ENCODE data around the gene NUFIP2. TPM values are rescaled to one million over a fixed set of nuclear protein-coding genes. Genes with fewer than 3 reads are reported as not detected.

The NUFIP2 gene
- total RNA-seq, 2 experiments from 2014 or later = 78.4 to 82.2 TPM

DNA sequence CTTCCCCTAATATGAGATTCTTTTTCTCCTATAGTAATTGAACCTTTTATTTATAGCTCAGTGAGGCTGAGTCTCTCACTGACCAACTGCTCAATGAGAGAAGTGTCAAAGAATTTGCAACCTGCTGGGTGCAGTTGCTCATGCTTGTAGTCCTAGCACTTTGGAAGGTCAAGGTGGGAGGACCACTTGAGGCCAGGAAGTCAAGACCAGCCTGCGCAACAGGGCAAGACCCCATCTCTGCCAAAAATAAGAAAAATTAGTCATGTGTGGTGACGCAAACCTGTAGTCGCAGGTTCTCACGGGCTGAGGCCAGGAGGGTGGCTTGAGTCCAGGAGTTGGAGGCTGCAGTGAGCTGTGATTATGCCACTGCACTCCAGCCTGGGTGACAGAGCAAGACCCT lies 78.2 kb downstream of the NUFIP2 start:
- Histone ChIP-seq H3K27me3 (ENCODE audit: control insufficient read depth in 1 of 2, insufficient read depth in 2 of 2, low read length in 2 of 2) (no peaks in the 10 kb centered on the region), H3K27ac (ENCODE audit: low read depth in 1 of 2, low read length in 2 of 2) (no peak overlapping the region), H3K36me3 (ENCODE audit: insufficient read depth, low read length) (no peaks in the 10 kb centered on the region), H3K4me1 (ENCODE audit: insufficient read depth, low read length) (peaks cover 8% of the 10 kb centered on the region), H3K9me3 (ENCODE audit: control insufficient read depth in 1 of 2, insufficient read depth in 1 of 2, low read length in 2 of 2) (no peaks in the 10 kb centered on the region), H3K4me3 (ENCODE audit: low read length) (no peak overlapping the region)
- intact Hi-C loops (cut with DNase I, micrococcal nuclease) = no loop called here
- ATAC-seq (ENCODE audit: poor library complexity) (no peak), DNase-seq (no peak)
- CTCF ChIA-PET = interaction anchor here (3.7 to 5.3 kb wide), 2 partner anchors 67 to 91 kb away, joined by 15 to 19 read pairs; no protein-coding TSS in a partner anchor
- POLR2A ChIA-PET = no interaction called here
- TF ChIP-seq, protein P1, sequence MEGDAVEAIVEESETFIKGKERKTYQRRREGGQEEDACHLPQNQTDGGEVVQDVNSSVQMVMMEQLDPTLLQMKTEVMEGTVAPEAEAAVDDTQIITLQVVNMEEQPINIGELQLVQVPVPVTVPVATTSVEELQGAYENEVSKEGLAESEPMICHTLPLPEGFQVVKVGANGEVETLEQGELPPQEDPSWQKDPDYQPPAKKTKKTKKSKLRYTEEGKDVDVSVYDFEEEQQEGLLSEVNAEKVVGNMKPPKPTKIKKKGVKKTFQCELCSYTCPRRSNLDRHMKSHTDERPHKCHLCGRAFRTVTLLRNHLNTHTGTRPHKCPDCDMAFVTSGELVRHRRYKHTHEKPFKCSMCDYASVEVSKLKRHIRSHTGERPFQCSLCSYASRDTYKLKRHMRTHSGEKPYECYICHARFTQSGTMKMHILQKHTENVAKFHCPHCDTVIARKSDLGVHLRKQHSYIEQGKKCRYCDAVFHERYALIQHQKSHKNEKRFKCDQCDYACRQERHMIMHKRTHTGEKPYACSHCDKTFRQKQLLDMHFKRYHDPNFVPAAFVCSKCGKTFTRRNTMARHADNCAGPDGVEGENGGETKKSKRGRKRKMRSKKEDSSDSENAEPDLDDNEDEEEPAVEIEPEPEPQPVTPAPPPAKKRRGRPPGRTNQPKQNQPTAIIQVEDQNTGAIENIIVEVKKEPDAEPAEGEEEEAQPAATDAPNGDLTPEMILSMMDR (IDR thresholded peaks at IDR 0.05) = no peak
- Mint-ChIP-seq H3K9me3 (no peaks in the 10 kb centered on the region), H3K4me3 (no peak overlapping the region), H3K27ac (no peak overlapping the region), H3K27me3 (no peaks in the 10 kb centered on the region), H3K36me3 (ENCODE audit: low read depth) (no peaks in the 10 kb centered on the region), H3K4me1 (ENCODE audit: low read depth) (peaks cover 9% of the 10 kb centered on the region)

DNA sequence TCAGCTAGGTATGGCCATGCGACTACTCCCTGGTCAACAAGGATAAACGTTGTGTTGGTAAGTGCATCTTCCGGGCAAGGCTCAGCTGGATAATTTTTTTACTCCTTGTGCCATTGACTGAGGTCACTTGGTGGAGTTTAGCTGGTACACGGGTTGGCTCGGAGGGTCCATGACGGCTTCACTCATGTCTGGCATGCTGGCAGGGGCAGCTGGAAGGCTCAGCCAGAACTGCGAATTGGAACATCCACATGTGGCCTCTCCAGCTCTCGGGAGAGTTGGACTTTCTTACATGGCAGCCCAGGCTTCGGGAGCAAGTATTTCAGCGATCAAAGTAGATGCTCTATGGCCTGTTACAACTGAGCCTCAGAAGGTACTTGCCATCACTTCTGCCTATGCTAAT lies 78.8 kb downstream of the NUFIP2 start:
- peaks cover 9% of the 10 kb centered on the region for H3K4me1 Mint-ChIP-seq (ENCODE audit: low read depth)
- H3K36me3 Mint-ChIP-seq (ENCODE audit: low read depth) = no peaks in the 10 kb centered on the region
- ATAC-seq (ENCODE audit: poor library complexity) = no peak
- no peaks in the 10 kb centered on the region for H3K27me3 Mint-ChIP-seq
- no peaks in the 10 kb centered on the region for H3K9me3 ChIP-seq (ENCODE audit: control insufficient read depth in 1 of 2, insufficient read depth in 1 of 2, low read length in 2 of 2)
- no peak overlapping the region for H3K27ac Mint-ChIP-seq
- DNase-seq = no peak
- H3K4me3 Mint-ChIP-seq = no peak overlapping the region
- intact Hi-C loops (cut with DNase I, micrococcal nuclease) = no loop called here
- H3K4me3 ChIP-seq (ENCODE audit: low read length) = no peak overlapping the region
- ChIA-PET CTCF (interaction anchor here (3.7 kb wide), 1 partner anchor 66 kb away, joined by 15 read pairs; no protein-coding TSS in a partner anchor), POLR2A (no interaction called here)
- H3K27me3 ChIP-seq (ENCODE audit: control insufficient read depth in 1 of 2, insufficient read depth in 2 of 2, low read length in 2 of 2) = no peaks in the 10 kb centered on the region
- H3K27ac ChIP-seq (ENCODE audit: low read depth in 1 of 2, low read length in 2 of 2) = no peak overlapping the region
- TF ChIP-seq, protein P1 (IDR thresholded peaks at IDR 0.05) = no peak
- no peaks in the 10 kb centered on the region for H3K36me3 ChIP-seq (ENCODE audit: insufficient read depth, low read length)
- H3K9me3 Mint-ChIP-seq = no peaks in the 10 kb centered on the region
- H3K4me1 ChIP-seq (ENCODE audit: insufficient read depth, low read length) = peaks cover 8% of the 10 kb centered on the region

DNA sequence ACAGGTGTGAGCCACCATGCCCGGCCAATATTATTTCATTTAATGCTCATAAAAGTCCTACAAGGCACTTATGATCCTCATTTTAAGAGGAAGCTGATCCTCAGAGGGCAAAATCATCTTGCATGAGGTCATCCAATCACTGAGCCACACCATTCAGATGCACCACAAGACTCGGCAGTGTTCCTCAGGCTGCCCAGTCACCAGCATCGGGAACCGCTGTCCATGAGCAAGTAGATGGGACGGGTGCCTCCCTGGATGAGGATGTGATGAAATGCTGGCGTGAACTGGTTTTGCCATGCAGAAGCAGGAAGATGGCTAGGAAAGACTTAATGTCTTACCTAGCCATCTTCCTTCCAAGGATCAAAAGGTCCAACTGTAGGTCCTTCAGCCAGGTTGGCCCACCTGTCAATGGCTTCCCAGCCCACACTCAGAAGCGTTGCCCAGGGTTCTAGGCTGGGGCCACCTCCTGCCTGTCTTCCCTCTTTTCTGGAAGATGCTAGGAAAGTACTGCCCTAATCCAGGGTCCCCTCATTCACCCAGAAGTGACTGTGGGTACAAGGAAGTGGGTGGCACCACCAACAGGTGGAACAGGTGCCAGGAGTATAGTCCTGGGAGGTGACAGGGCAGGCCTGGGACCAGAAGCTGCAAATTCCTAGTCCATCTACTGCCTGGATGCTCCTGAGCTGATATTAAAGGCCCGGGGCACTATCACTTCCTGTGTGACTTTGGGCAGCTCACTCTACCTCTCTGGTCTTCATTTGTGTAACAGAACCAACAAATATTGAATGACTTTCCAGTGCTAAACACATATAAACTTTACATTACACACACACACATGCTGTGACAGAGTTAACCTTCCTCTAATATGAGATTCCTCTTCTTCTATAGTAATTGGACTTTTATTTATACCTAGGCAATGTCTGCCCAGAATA lies 79.5 kb downstream of the NUFIP2 start:
- Histone ChIP-seq H3K27ac (ENCODE audit: low read depth in 1 of 2, low read length in 2 of 2) (no peak overlapping the region), H3K36me3 (ENCODE audit: insufficient read depth, low read length) (no peaks in the 10 kb centered on the region), H3K4me1 (ENCODE audit: insufficient read depth, low read length) (peaks cover 4% of the 10 kb centered on the region), H3K27me3 (ENCODE audit: control insufficient read depth in 1 of 2, insufficient read depth in 2 of 2, low read length in 2 of 2) (no peaks in the 10 kb centered on the region), H3K4me3 (ENCODE audit: low read length) (no peak overlapping the region), H3K9me3 (ENCODE audit: control insufficient read depth in 1 of 2, insufficient read depth in 1 of 2, low read length in 2 of 2) (no peaks in the 10 kb centered on the region)
- intact Hi-C loops (cut with DNase I, micrococcal nuclease) = no loop called here
- Mint-ChIP-seq H3K4me3 (no peak overlapping the region), H3K27me3 (no peaks in the 10 kb centered on the region), H3K27ac (no peak overlapping the region), H3K36me3 (ENCODE audit: low read depth) (no peaks in the 10 kb centered on the region), H3K9me3 (no peaks in the 10 kb centered on the region), H3K4me1 (ENCODE audit: low read depth) (peaks cover 5% of the 10 kb centered on the region)
- peak in 3 of 14 experiments; percentile 5 to 69 (median 52) for DNase-seq
- ChIA-PET CTCF (interaction anchor here (0.5 to 3.7 kb wide), 3 partner anchors 66 to 93 kb away, joined by 3 to 15 read pairs (median 4); no protein-coding TSS in a partner anchor), POLR2A (no interaction called here)
- ATAC-seq (ENCODE audit: poor library complexity) = no peak
- TF ChIP-seq, protein P1 (IDR thresholded peaks at IDR 0.05) = no peak
